Esophagus squamous epithelium (tissue), 5 donors: ENCODE data around the gene ELOVL6. TPM values are rescaled to one million over a fixed set of nuclear protein-coding genes. Genes with fewer than 3 reads are reported as not detected.
"Not testable (repeated sequence)": the region's sequence is repeated elsewhere in the genome, so short reads cannot be mapped to it uniquely, and the experiment has no call there.

Source experiments
- DNase-seq: peaks from one replicate; lab custom pipeline; 2025; lab: John Stamatoyannopoulos, UW
- H3K27ac ChIP-seq, 4 donors: fragments of 200-600 bp; sonication (generic); one replicate each; pipeline ENCODE4 v1.5.1; 2016 to 2019; ENCODE audit warnings: mild to moderate bottlenecking in 1 of 4
- H3K27me3 ChIP-seq, 4 donors: fragments of 200-600 bp; sonication (generic); 1 replicate in 3 of 4; 2 replicates in 1 of 4; pipeline versions ENCODE4 v1.5.1 to v1.6.0; 2017 to 2021; ENCODE audit warnings: antibody characterized with exemption in 1 of 4
- H3K36me3 ChIP-seq, 3 donors: fragments of 200-600 bp; sonication (generic); one replicate each; pipeline ENCODE4 v1.5.1; 2016 to 2019
- H3K4me1 ChIP-seq, 3 donors: fragments of 200-600 bp; sonication (generic); one replicate each; pipeline ENCODE4 v1.5.1; 2017 to 2019
- H3K4me3 ChIP-seq, 4 donors: fragments of 200-600 bp; sonication (generic); 1 replicate in 3 of 4; 2 replicates in 1 of 4; pipeline ENCODE4 v1.5.1; 2016 to 2019; ENCODE audit warnings: mild to moderate bottlenecking in 2 of 4, moderate library complexity in 1 of 4
- H3K9me3 ChIP-seq, 3 donors: fragments of 200-600 bp; sonication (generic); one replicate each; pipeline ENCODE4 v1.5.1; 2016 to 2019
- CTCF ChIP-seq, 6 experiments: fragments of 450-650 bp in 4 of 6; fragments of 200-600 bp in 2 of 6; sonication (generic) in 2 of 6; IDR thresholded peaks; one replicate each; pipeline ENCODE4 v1.5.1; 2016 to 2019; ENCODE audit warnings: antibody characterized with exemption in 6 of 6, mild to moderate bottlenecking in 4 of 6, moderate library complexity in 4 of 6
- POLR2A ChIP-seq, 4 donors: fragments of 450-650 bp; IDR thresholded peaks; one replicate each; pipeline ENCODE4 v1.6.1; 2017; ENCODE audit warnings: antibody characterized with exemption in 4 of 4, mild to moderate bottlenecking in 4 of 4, moderate library complexity in 3 of 4
- WGBS, 2 donors: methylation state at CpG; one replicate each; pipeline ENCODE4 v1.1.5; 2018; 5-methylcytosine and 5-hydroxymethylcytosine counted together
- intact Hi-C: fragments of 100-400 bp; cut with DNase I; formaldehyde crosslinking; loops from one replicate; pipeline ENCODE4 v1.15.0; 2022
- total RNA-seq, 4 donors: library from RNA; depleted of rRNA; stranded (reverse); fragments of >200 nt; gene quantifications; one replicate each; pipeline ENCODE4 v1.1.0, GENCODE V29; 2016
- donor health status: DM: yes; HTN: yes; CAD: no.

Gene ELOVL6
- total RNA-seq, 4 donors from 2014 or later, result 13.0 to 39.5 (median 19.4) TPM

- H3K9me3 ChIP-seq, result no peaks in the 10 kb centered on the region
- no peaks in the 10 kb centered on the region for H3K27me3 ChIP-seq
- H3K4me1 ChIP-seq, result peaks cover 0 to 28% (median 0%) of the 10 kb centered on the region in 3 donors
- intact Hi-C loops, result no loop called here
- no peak for DNase-seq
- H3K4me3 ChIP-seq, result no peak overlapping the region
- 61 to 63% methylated on average over 4 of the region's 4 CpGs for WGBS, 2 donors
- no peaks in the 10 kb centered on the region for H3K36me3 ChIP-seq
- H3K27ac ChIP-seq, result no peak overlapping the region
- no peak for TF ChIP-seq POLR2A (IDR thresholded peaks at IDR 0.05)
- TF ChIP-seq CTCF (IDR thresholded peaks at IDR 0.05), result no peak
Measured at GRCh38 chr4:110088670-110089069, 109.7 kb downstream of the ELOVL6 start.

- no peaks in the 10 kb centered on the region for H3K36me3 ChIP-seq
- no peak for TF ChIP-seq POLR2A (IDR thresholded peaks at IDR 0.05)
- TF ChIP-seq CTCF (IDR thresholded peaks at IDR 0.05), result no peak
- WGBS, 2 donors, result 27 to 32% methylated on average over 4 of the region's 4 CpGs
- intact Hi-C loops, result no loop called here
- H3K4me3 ChIP-seq, result no peak overlapping the region
- H3K4me1 ChIP-seq, result peaks cover 0 to 28% (median 0%) of the 10 kb centered on the region in 3 donors
- no peaks in the 10 kb centered on the region for H3K9me3 ChIP-seq
- no peaks in the 10 kb centered on the region for H3K27me3 ChIP-seq
- no peak overlapping the region for H3K27ac ChIP-seq
- no peak for DNase-seq
Measured at GRCh38 chr4:110087070-110087708, 111.2 kb downstream of the ELOVL6 start.

GRCh38 chr4:110085131-110085530, 113.3 kb downstream of the ELOVL6 start:
- DNase-seq, result no peak
- Histone ChIP-seq H3K27me3 (no peaks in the 10 kb centered on the region), H3K4me3 (no peak overlapping the region), H3K36me3 (no peaks in the 10 kb centered on the region), H3K9me3 (no peaks in the 10 kb centered on the region), H3K4me1 (peaks cover 0 to 15% (median 0%) of the 10 kb centered on the region in 3 donors), H3K27ac (no peak overlapping the region)
- 65 to 75% methylated on average over 1 of the region's 1 CpG for WGBS, 2 donors
- intact Hi-C loops, result no loop called here
- TF ChIP-seq CTCF (IDR thresholded peaks at IDR 0.05), result no peak
- no peak for TF ChIP-seq POLR2A (IDR thresholded peaks at IDR 0.05)

- WGBS, 2 donors, result 0 to 84% methylated on average over 1 to 3 of the region's 3 CpGs
- Histone ChIP-seq H3K36me3 (no peaks in the 10 kb centered on the region), H3K9me3 (no peaks in the 10 kb centered on the region), H3K27ac (no peak overlapping the region), H3K27me3 (no peaks in the 10 kb centered on the region), H3K4me3 (no peak overlapping the region), H3K4me1 (peaks cover 0 to 15% (median 0%) of the 10 kb centered on the region in 3 donors)
- TF ChIP-seq POLR2A (IDR thresholded peaks at IDR 0.05) (no peak), CTCF (IDR thresholded peaks at IDR 0.05) (no peak)
- DNase-seq, result no peak
- intact Hi-C loops, result no loop called here
Measured at GRCh38 chr4:110084154-110084553, 114.3 kb downstream of the ELOVL6 start.

GRCh38 chr4:110078148-110078547, 120.3 kb downstream of the ELOVL6 start:
- DNase-seq, H3K36me3 ChIP-seq, intact Hi-C loops, H3K4me3 ChIP-seq, H3K4me1 ChIP-seq, H3K27me3 ChIP-seq, H3K27ac ChIP-seq, H3K9me3 ChIP-seq: not testable (repeated sequence)
- 76 to 94% methylated on average over 2 of the region's 2 CpGs for WGBS, 2 donors

- H3K36me3 ChIP-seq, DNase-seq, H3K27ac ChIP-seq, H3K4me1 ChIP-seq, intact Hi-C loops, H3K4me3 ChIP-seq, H3K27me3 ChIP-seq, H3K9me3 ChIP-seq: not testable (repeated sequence)
- 92 to 94% methylated on average over 3 to 6 of the region's 11 CpGs for WGBS, 2 donors
Measured at GRCh38 chr4:110076828-110077227, 121.6 kb downstream of the ELOVL6 start.
